Adrenal gland (tissue), 12 donors: Measurements from ENCODE around the gene SDHD. TPM values are rescaled to one million over a fixed set of nuclear protein-coding genes. Genes with fewer than 3 reads are reported as not detected.

Experiments
- DNase-seq, 7 donors: peaks; one replicate each; pipeline ENCODE4 v3.0.0-alpha.2; 2019 to 2020
- H3K27ac ChIP-seq, 5 donors: fragments of 200-600 bp; sonication (generic) in 4 of 5; 1 replicate in 3 of 5; 2 replicates in 2 of 5; pipeline versions ENCODE4 v1.5.1 to v1.8.0; 2016 to 2020; ENCODE audit warnings: mild to moderate bottlenecking in 1 of 5
- H3K27me3 ChIP-seq: fragments of 200-600 bp; 2 replicates; pipeline ENCODE4 v1.8.0; 2021
- H3K36me3 ChIP-seq, 2 donors: fragments of 200-600 bp; replicated peaks in 1 of 2; 1 replicate in 1 of 2; 2 replicates in 1 of 2; pipeline versions ENCODE4 v1.5.1 to v1.8.0; 2018 to 2022
- H3K4me1 ChIP-seq, 2 donors: fragments of 200-600 bp; replicated peaks in 1 of 2; 1 replicate in 1 of 2; 2 replicates in 1 of 2; pipeline versions ENCODE4 v1.5.1 to v1.8.0; 2018 to 2021
- H3K4me3 ChIP-seq, 4 donors: fragments of 200-600 bp; sonication (generic) in 3 of 4; one replicate each; pipeline ENCODE4 v1.5.1; 2016 to 2018
- H3K9me3 ChIP-seq, 3 donors: fragments of 200-600 bp; sonication (generic) in 1 of 3; replicated peaks in 1 of 3; 1 replicate in 2 of 3; 2 replicates in 1 of 3; pipeline versions ENCODE4 v1.5.1 to v1.8.0; 2016 to 2021
- POLR2A ChIP-seq, 2 donors: fragments of 450-650 bp; IDR thresholded peaks; one replicate each; pipeline ENCODE4 v1.6.1; 2017; ENCODE audit warnings: antibody characterized with exemption in 2 of 2, mild to moderate bottlenecking in 2 of 2, moderate library complexity in 1 of 2
- WGBS, 4 donors: extraction: QIAGEN DNeasy Blood & Tissue Kit in 2 of 4; methylation state at CpG; one replicate each; pipeline versions ENCODE4 v1.1.5 to v1.1.7; 2013 to 2017; 5-methylcytosine and 5-hydroxymethylcytosine counted together
- intact Hi-C, 2 donors: fragments of 100-400 bp; cut with DNase I; formaldehyde crosslinking; loops; one replicate each; pipeline versions ENCODE4 v1.14.1 to v1.15.0; 2022 to 2023
- polyA plus RNA-seq, 3 donors: library from polyadenylated mRNA; stranded (reverse); fragments of 200-250 nt in 2 of 3; fragments of 350-450 nt in 1 of 3; fragmentation: Illumina TruSeq in 1 of 3; extraction: RNeasy Lipid Tissue Mini Kit (QIAGEN cat#74804) in 1 of 3; gene quantifications; one replicate each; pipeline ENCODE4 v1.2.3, GENCODE V29; 2013 to 2014
- total RNA-seq, 9 donors: library from RNA; depleted of rRNA in 4 of 9; stranded (reverse); fragments of >200 nt in 4 of 9; fragments of 120-200 nt in 1 of 9; fragmentation: NEBNext Ultra II Directional in 1 of 9; extraction: Animal tissue kit (Norgen Biotek cat#: 25700) in 1 of 9; gene quantifications; one replicate each; pipeline versions ENCODE4 v1.1.0 to v1.2.4, GENCODE V29; 2013 to 2023
- TF ChIP-seq, protein P1 (sequence below), 6 experiments: fragments of 450-650 bp in 4 of 6; fragments of 200-600 bp in 2 of 6; sonication (generic) in 1 of 6; IDR thresholded peaks; 1 replicate in 5 of 6; 2 replicates in 1 of 6; pipeline versions ENCODE4 v1.5.1 to v1.8.0; 2016 to 2021; ENCODE audit warnings: antibody characterized with exemption in 6 of 6, mild to moderate bottlenecking in 2 of 6, moderate library complexity in 1 of 6
- donor health status: healthy with polysubstance abuse.
- donor health status: Bipolar disorder and iron deficiency.
- donor health status: DM: yes; HTN: yes; CAD: no.
- donor health status: DM: no; HTN: no; CAD: no.
- donor health status: DM: no; HTN: no; CAD: no.
- donor health status: DM: yes; HTN: yes; CAD: no.

SDHD gene
- total and polyA plus RNA-seq, 12 donors, result 47.6 to 149 (median 119) TPM

DNA sequence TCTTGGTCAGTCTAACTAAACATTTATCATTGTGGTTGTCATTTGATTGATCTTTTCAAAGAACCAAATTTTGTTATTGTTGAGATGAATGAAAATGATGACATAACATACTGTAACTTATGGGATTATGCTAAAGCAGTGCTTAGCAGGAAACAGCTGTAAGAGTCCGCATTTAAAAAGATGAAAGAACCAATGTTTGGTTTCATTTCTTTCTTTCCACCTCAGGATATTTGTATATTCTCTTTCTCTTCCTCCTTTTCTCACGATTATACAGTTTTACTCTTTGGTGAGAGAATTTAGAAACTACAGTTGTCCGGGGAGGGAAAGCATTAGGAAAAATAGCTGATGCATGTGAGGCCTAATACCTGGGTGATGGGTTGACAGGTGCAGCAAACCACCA lies 36.0 kb upstream of the SDHD start:
- Histone ChIP-seq H3K9me3 (no peaks in the 10 kb centered on the region), H3K27me3 (no peaks in the 10 kb centered on the region), H3K4me1 (no peaks in the 10 kb centered on the region), H3K27ac (no peak overlapping the region), H3K4me3 (no peak overlapping the region), H3K36me3 (peaks cover 0 to 42% of the 10 kb centered on the region in 2 donors)
- no peak for DNase-seq
- TF ChIP-seq POLR2A (IDR thresholded peaks at IDR 0.05), result no peak
- TF ChIP-seq, protein P1, sequence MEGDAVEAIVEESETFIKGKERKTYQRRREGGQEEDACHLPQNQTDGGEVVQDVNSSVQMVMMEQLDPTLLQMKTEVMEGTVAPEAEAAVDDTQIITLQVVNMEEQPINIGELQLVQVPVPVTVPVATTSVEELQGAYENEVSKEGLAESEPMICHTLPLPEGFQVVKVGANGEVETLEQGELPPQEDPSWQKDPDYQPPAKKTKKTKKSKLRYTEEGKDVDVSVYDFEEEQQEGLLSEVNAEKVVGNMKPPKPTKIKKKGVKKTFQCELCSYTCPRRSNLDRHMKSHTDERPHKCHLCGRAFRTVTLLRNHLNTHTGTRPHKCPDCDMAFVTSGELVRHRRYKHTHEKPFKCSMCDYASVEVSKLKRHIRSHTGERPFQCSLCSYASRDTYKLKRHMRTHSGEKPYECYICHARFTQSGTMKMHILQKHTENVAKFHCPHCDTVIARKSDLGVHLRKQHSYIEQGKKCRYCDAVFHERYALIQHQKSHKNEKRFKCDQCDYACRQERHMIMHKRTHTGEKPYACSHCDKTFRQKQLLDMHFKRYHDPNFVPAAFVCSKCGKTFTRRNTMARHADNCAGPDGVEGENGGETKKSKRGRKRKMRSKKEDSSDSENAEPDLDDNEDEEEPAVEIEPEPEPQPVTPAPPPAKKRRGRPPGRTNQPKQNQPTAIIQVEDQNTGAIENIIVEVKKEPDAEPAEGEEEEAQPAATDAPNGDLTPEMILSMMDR (IDR thresholded peaks at IDR 0.05), result no peak
- 72 to 86% (median 82%) methylated on average over 3 of the region's 3 CpGs for WGBS, 4 donors
- intact Hi-C loops, result no loop called here

GRCh38 chr11:112051768-112052167 lies 34.9 kb upstream of the SDHD start:
- H3K27ac ChIP-seq, result no peak overlapping the region
- no peak overlapping the region for H3K4me3 ChIP-seq
- H3K27me3 ChIP-seq, result no peaks in the 10 kb centered on the region
- 84 to 88% (median 85%) methylated on average over 3 of the region's 3 CpGs for WGBS, 4 donors
- H3K36me3 ChIP-seq, result peaks cover 0 to 39% of the 10 kb centered on the region in 2 donors
- DNase-seq, result no peak
- no peaks in the 10 kb centered on the region for H3K4me1 ChIP-seq
- TF ChIP-seq, protein P1 (IDR thresholded peaks at IDR 0.05), result no peak
- TF ChIP-seq POLR2A (IDR thresholded peaks at IDR 0.05), result no peak
- intact Hi-C loops, result no loop called here
- no peaks in the 10 kb centered on the region for H3K9me3 ChIP-seq

DNA sequence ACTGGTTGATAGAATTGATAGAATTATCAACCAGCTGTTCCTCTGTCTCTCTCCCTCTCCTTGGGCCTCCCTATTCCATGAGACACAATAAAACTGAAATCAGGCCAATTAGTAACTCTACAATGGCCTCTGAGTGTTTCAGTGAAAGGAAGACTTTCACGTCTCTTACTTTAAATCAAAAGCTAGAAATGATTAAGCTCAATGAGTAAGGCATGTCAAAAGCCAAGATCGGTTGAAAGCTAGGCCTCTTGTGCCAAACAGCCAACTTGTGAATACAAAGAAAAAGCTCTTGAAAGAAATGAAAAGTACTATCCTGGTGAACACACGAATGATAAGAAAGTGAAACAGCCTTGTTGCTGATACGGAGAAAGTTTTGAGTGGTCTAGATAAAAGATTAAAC lies 29.5 kb upstream of the SDHD start:
- Histone ChIP-seq H3K36me3 (peaks cover 0 to 46% of the 10 kb centered on the region in 2 donors), H3K4me1 (no peaks in the 10 kb centered on the region), H3K4me3 (no peak overlapping the region), H3K27ac (no peak overlapping the region), H3K27me3 (no peaks in the 10 kb centered on the region), H3K9me3 (no peaks in the 10 kb centered on the region)
- no peak for TF ChIP-seq POLR2A (IDR thresholded peaks at IDR 0.05)
- TF ChIP-seq, protein P1 (IDR thresholded peaks at IDR 0.05), result no peak
- DNase-seq, result no peak
- intact Hi-C loops, result no loop called here
- WGBS, 4 donors, result 81 to 89% (median 84%) methylated on average over 4 of the region's 4 CpGs

DNA sequence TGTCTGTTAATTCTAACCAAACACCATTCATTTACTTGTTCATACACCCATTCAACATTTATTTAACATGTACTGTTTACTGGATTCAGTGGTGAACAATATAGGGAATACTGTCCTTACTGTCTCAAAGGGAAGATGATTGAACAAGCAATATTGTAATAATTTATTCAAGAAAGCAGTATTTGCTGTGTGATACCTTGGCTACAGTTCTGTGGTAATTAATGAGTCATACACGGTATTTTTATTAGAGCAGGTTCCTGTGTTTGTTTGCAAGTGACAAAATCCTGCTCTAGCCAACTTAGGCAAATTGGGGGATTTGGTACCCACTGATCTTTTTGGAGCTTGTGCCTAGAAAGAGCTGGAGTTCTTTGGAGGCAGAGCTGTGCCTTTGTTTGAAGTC lies 28.6 kb upstream of the SDHD start:
- H3K4me1 ChIP-seq, result no peaks in the 10 kb centered on the region
- H3K27me3 ChIP-seq, result no peaks in the 10 kb centered on the region
- no peak overlapping the region for H3K4me3 ChIP-seq
- peaks cover 0 to 44% of the 10 kb centered on the region in 2 donors for H3K36me3 ChIP-seq
- TF ChIP-seq, protein P1 (IDR thresholded peaks at IDR 0.05), result no peak
- TF ChIP-seq POLR2A (IDR thresholded peaks at IDR 0.05), result no peak
- intact Hi-C loops, result no loop called here
- H3K9me3 ChIP-seq, result no peaks in the 10 kb centered on the region
- no peak for DNase-seq
- no peak overlapping the region for H3K27ac ChIP-seq
- WGBS, 4 donors, result 43 to 58% (median 49%) methylated on average over 1 of the region's 1 CpG
